SU-DHL-6 (cell line): ENCODE data around the gene HBEGF.

Source experiments
- H2AFZ ChIP-seq: fragments of 200-600 bp; sonication (generic); 2 replicates; pipeline ENCODE4 v1.6.1; 2014; ENCODE audit warnings: low read depth, mild to moderate bottlenecking, moderate library complexity, mixed read lengths, antibody characterized with exemption, low read length; ENCODE audit not compliant: severe bottlenecking
- H3F3A ChIP-seq: fragments of 200-600 bp; shearing (Covaris generic); 2 replicates; pipeline ENCODE4 v1.6.0; 2016; ENCODE audit warnings: antibody characterized with exemption, mild to moderate bottlenecking; ENCODE audit not compliant: insufficient read depth
- H3K27ac ChIP-seq: fragments of 200-600 bp; sonication (generic); 2 replicates; pipeline ENCODE4 v1.5.1; 2016; ENCODE audit warnings: low read depth, mild to moderate bottlenecking, low read length, moderate library complexity, mixed read lengths
- H3K27me3 ChIP-seq: fragments of 200-600 bp; sonication (generic), shearing (Covaris generic); 2 replicates; pipeline ENCODE4 v1.6.0; 2014; ENCODE audit warnings: mild to moderate bottlenecking, low read length
- H3K36me3 ChIP-seq: fragments of 200-600 bp; sonication (generic); 2 replicates; pipeline ENCODE4 v1.6.1; 2014; ENCODE audit warnings: mild to moderate bottlenecking, low read length, mixed read lengths
- H3K4me2 ChIP-seq: fragments of 300-600, 200-600 bp; shearing (Covaris generic), sonication (generic); 2 replicates; pipeline ENCODE4 v1.6.0; 2014; ENCODE audit warnings: low read length, low read depth, mild to moderate bottlenecking; ENCODE audit not compliant: poor library complexity, severe bottlenecking
- H3K4me3 ChIP-seq: fragments of 200-600 bp; sonication (generic); 2 replicates; pipeline ENCODE4 v1.5.1; 2014; ENCODE audit warnings: antibody characterized with exemption, low read length, mild to moderate bottlenecking, mixed read lengths; ENCODE audit not compliant: insufficient read depth, poor library complexity, severe bottlenecking
- H3K79me2 ChIP-seq: fragments of 200-600 bp; sonication (generic); 2 replicates; pipeline ENCODE4 v1.6.1; 2014; ENCODE audit warnings: mild to moderate bottlenecking, low read length, moderate library complexity; ENCODE audit not compliant: insufficient read depth
- H3K9ac ChIP-seq: fragments of 200-600 bp; sonication (generic); 2 replicates; pipeline ENCODE4 v1.7.0; 2014; ENCODE audit warnings: mild to moderate bottlenecking, low read length
- H3K9me2 ChIP-seq: fragments of 200-600 bp; sonication (generic); replicated peaks from 2 replicates; pipeline ENCODE4 v1.6.1; 2014; ENCODE audit warnings: low read length; ENCODE audit not compliant: insufficient read depth
- H3K9me3 ChIP-seq: fragments of 200-600 bp; sonication (generic); 2 replicates; pipeline ENCODE4 v1.6.1; 2014; ENCODE audit warnings: low read length, mixed read lengths; ENCODE audit not compliant: insufficient read depth
- H4K20me1 ChIP-seq: fragments of 200-600 bp; sonication (generic); 2 replicates; pipeline ENCODE4 v1.6.1; 2014; ENCODE audit warnings: low read depth, mild to moderate bottlenecking, antibody characterized with exemption, low read length, moderate library complexity, mixed read lengths
- EZH2phosphoT487 ChIP-seq: fragments of 200-600 bp; sonication (generic), shearing (Covaris generic); conservative IDR thresholded peaks from 2 replicates; pipeline ENCODE4 v1.6.1; 2018; ENCODE audit warnings: mild to moderate bottlenecking, antibody characterized with exemption, low read length, moderate library complexity, mixed read lengths
- TF ChIP-seq, protein P1 (sequence below): fragments of 200-600 bp; sonication (generic); IDR thresholded peaks from one replicate; pipeline ENCODE4 v1.5.1; 2017; ENCODE audit warnings: antibody characterized with exemption, mild to moderate bottlenecking, low read length, moderate library complexity; ENCODE audit not compliant: insufficient read depth, poor library complexity, severe bottlenecking

HBEGF gene

DNA sequence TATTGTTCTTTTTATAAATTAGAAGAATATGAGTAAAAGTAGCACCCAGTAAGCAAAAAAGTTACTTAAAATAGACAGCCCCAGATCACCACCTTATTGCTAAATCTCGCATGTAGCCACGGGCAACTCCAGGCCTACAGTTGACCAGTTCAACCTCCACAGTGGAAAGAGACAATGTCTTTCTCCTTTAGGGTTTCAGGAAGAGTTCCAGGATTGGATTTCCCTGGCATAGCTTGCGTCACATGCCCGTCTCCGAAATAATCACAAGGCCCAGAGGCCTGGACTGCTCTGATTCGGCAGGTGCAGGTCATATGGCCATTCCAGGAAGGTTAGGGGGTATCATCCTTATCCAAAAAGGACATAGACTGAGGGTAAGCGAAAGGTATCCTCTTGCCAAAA lies 33.6 kb downstream of the HBEGF start:
- TF ChIP-seq, protein P1, sequence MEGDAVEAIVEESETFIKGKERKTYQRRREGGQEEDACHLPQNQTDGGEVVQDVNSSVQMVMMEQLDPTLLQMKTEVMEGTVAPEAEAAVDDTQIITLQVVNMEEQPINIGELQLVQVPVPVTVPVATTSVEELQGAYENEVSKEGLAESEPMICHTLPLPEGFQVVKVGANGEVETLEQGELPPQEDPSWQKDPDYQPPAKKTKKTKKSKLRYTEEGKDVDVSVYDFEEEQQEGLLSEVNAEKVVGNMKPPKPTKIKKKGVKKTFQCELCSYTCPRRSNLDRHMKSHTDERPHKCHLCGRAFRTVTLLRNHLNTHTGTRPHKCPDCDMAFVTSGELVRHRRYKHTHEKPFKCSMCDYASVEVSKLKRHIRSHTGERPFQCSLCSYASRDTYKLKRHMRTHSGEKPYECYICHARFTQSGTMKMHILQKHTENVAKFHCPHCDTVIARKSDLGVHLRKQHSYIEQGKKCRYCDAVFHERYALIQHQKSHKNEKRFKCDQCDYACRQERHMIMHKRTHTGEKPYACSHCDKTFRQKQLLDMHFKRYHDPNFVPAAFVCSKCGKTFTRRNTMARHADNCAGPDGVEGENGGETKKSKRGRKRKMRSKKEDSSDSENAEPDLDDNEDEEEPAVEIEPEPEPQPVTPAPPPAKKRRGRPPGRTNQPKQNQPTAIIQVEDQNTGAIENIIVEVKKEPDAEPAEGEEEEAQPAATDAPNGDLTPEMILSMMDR: no peak
- no peak for TF ChIP-seq EZH2phosphoT487
- H3K79me2 ChIP-seq: no peaks in the 10 kb centered on the region
- no peak overlapping the region for H2AFZ ChIP-seq
- H3K4me2 ChIP-seq: no peak overlapping the region
- H3K4me3 ChIP-seq: no peak overlapping the region
- no peaks in the 10 kb centered on the region for H3F3A ChIP-seq
- no peaks in the 10 kb centered on the region for H4K20me1 ChIP-seq
- H3K9ac ChIP-seq: no peak overlapping the region
- H3K27ac ChIP-seq: no peak overlapping the region
- H3K9me2 ChIP-seq: no peaks in the 10 kb centered on the region
- no peaks in the 10 kb centered on the region for H3K27me3 ChIP-seq
- H3K9me3 ChIP-seq: no peaks in the 10 kb centered on the region
- no peaks in the 10 kb centered on the region for H3K36me3 ChIP-seq

DNA sequence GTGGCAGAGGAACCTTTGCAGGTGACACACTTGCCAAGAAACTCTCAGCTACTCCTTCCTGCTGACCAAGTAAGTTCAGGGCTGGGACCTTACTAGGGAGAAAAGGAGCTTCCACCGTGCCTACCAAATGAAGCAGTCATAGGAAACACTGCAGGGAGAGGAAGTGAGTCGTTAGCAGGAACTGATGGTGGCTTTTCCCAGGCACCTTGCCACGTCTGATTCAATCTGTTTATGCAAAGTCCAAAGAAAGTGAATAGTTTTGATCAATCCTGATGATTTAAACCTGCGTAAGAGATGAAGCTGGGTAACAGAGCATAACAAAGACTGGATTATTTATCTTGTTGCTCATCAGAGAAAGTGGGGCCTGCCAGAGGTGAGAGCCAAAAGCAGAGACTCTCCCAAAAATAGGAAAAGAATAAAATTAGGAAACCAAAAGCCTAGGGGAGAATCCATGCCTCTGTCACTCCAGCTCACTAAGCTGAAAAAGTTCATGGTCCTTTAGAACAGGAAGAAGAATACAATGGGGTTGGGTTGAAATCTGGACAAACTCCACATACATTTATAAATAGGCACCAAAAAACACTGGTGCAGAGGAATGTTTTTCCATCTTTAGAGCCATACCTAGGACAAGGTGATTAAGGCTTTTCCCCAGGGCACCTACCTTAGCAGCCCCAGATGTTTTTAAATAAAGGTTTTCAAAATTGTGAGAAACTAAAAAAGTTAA lies 34.2 kb downstream of the HBEGF start:
- Histone ChIP-seq H3K9me2 (no peaks in the 10 kb centered on the region), H2AFZ (no peak overlapping the region), H3K79me2 (no peaks in the 10 kb centered on the region), H3K9me3 (no peaks in the 10 kb centered on the region), H3K27me3 (no peaks in the 10 kb centered on the region), H3F3A (no peaks in the 10 kb centered on the region), H4K20me1 (no peaks in the 10 kb centered on the region), H3K27ac (no peak overlapping the region), H3K9ac (no peak overlapping the region), H3K4me2 (no peak overlapping the region), H3K36me3 (no peaks in the 10 kb centered on the region), H3K4me3 (no peak overlapping the region)
- TF ChIP-seq EZH2phosphoT487: no peak
- TF ChIP-seq, protein P1: no peak

DNA sequence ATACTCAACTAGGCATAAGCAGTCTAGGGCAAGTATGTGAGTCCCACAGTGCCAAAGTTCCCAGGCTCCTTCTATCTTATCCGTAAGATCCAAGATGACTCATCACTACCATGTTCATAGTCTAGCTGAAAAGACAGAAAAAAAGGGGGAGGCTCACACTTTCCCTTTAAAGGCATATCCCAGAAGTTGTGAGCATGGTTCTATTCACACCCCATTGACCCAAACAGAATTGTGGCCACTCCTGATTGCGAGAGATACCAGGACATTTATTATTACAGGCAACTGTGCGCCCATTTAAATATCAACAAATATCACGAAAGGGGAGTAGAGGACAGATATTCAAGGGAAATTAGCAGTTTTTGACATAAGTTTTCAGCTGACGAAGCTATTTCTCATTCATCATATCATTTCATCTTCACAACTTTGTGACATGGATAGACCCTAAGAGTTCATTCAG lies 35.4 kb downstream of the HBEGF start:
- TF ChIP-seq EZH2phosphoT487: no peak
- TF ChIP-seq, protein P1: no peak
- Histone ChIP-seq H3F3A (no peaks in the 10 kb centered on the region), H3K9ac (no peak overlapping the region), H3K4me3 (no peak overlapping the region), H3K27ac (no peak overlapping the region), H3K27me3 (no peaks in the 10 kb centered on the region), H3K36me3 (no peaks in the 10 kb centered on the region), H3K9me3 (no peaks in the 10 kb centered on the region), H3K9me2 (no peaks in the 10 kb centered on the region), H2AFZ (no peak overlapping the region), H3K4me2 (no peak overlapping the region), H4K20me1 (no peaks in the 10 kb centered on the region), H3K79me2 (no peaks in the 10 kb centered on the region)
